OCI-LY7 (cell line): ENCODE measurements around the gene STARD7. TPM values are rescaled to one million over a fixed set of nuclear protein-coding genes. Genes with fewer than 3 reads are reported as not detected.
A peak's percentile ranks its signal among the peaks of the same experiment; 100 is the strongest.

Experiments
- BruUV-seq: library from RNA; stranded (reverse); fragments of 400-500 nt; replicated peaks from 2 replicates; lab custom pipeline; 2021; lab: Mats Ljungman, UMichigan
- CTCF ChIA-PET: fragments of 300-600 bp; sonication (Branson Sonifier 250); formaldehyde crosslinking; loops from one replicate; lab custom pipeline; 2022; ENCODE audit warnings: antibody characterized with exemption; ENCODE audit not compliant: unreplicated experiment; lab: Charles Lee
- POLR2A ChIA-PET: fragments of 300-600 bp; sonication (Branson Sonifier 250); formaldehyde crosslinking; loops from one replicate; lab custom pipeline; 2022; ENCODE audit warnings: antibody characterized with exemption; lab: Charles Lee
- DNase-seq: peaks from one replicate; pipeline ENCODE4 v3.0.0-alpha.2; 2015; ENCODE audit warnings: low spot score
- H2AFZ ChIP-seq: fragments of 200-600 bp; sonication (generic), shearing (Covaris generic); 2 replicates; pipeline ENCODE4 v1.6.1; 2014; ENCODE audit warnings: mild to moderate bottlenecking, antibody characterized with exemption, low read length, moderate library complexity
- H3K27ac ChIP-seq: fragments of 200-600 bp; sonication (generic); 2 replicates; pipeline ENCODE4 v1.5.1; 2014; ENCODE audit warnings: mixed run types, low read depth, mild to moderate bottlenecking, moderate library complexity, low read length, inconsistent platforms; ENCODE audit not compliant: poor library complexity, severe bottlenecking
- H3K36me3 ChIP-seq: fragments of 200-600 bp; sonication (generic); 2 replicates; pipeline ENCODE4 v1.6.1; 2014; ENCODE audit warnings: mild to moderate bottlenecking, antibody characterized with exemption, low read length, moderate library complexity, mixed read lengths; ENCODE audit not compliant: insufficient read depth
- H3K4me1 ChIP-seq: fragments of 200-600 bp; sonication (generic); 2 replicates; pipeline ENCODE4 v1.5.1; 2014; ENCODE audit warnings: mild to moderate bottlenecking, low read length; ENCODE audit not compliant: insufficient read depth, poor library complexity, severe bottlenecking
- H3K4me2 ChIP-seq: fragments of 200-600 bp; sonication (generic); 2 replicates; pipeline ENCODE4 v1.6.1; 2014; ENCODE audit warnings: mild to moderate bottlenecking, low read length
- H3K4me3 ChIP-seq: fragments of 200-600 bp; sonication (generic); 2 replicates; pipeline ENCODE4 v1.5.1; 2014; ENCODE audit warnings: mild to moderate bottlenecking, low read depth, low read length; ENCODE audit not compliant: poor library complexity, severe bottlenecking
- H3K79me2 ChIP-seq: fragments of 200-600 bp; sonication (generic); 2 replicates; pipeline ENCODE4 v1.6.1; 2016; ENCODE audit warnings: low read depth, mild to moderate bottlenecking, low read length, moderate library complexity, mixed read lengths; ENCODE audit not compliant: insufficient read depth
- H3K9me2 ChIP-seq: fragments of 200-600 bp; sonication (generic); 2 replicates; pipeline ENCODE4 v1.6.1; 2016; ENCODE audit warnings: mild to moderate bottlenecking, low read length, mixed read lengths; ENCODE audit not compliant: insufficient read depth
- H3K9me3 ChIP-seq: fragments of 200-600 bp; sonication (generic); 2 replicates; pipeline ENCODE4 v1.6.1; 2014; ENCODE audit warnings: mild to moderate bottlenecking, mixed run types, low read length, mixed read lengths
- H4K20me1 ChIP-seq: fragments of 200-600 bp; sonication (generic); 2 replicates; pipeline ENCODE4 v1.6.1; 2014; ENCODE audit warnings: mild to moderate bottlenecking, antibody characterized with exemption, low read length, moderate library complexity, mixed read lengths; ENCODE audit not compliant: insufficient read depth
- CTCF ChIP-seq: fragments of 200-600 bp; sonication (generic); conservative IDR thresholded peaks from 2 replicates; pipeline ENCODE4 v1.5.1; 2014; ENCODE audit warnings: mild to moderate bottlenecking, antibody characterized with exemption, low read length, moderate library complexity, mixed read lengths
- EZH2phosphoT487 ChIP-seq: fragments of 200-600 bp; sonication (generic); IDR thresholded peaks from 2 replicates; pipeline ENCODE4 v1.6.1; 2018; ENCODE audit warnings: low read depth, borderline replicate concordance, mild to moderate bottlenecking, mixed run types, antibody characterized with exemption, low read length, moderate library complexity, mixed read lengths
- intact Hi-C: fragments of 100-400 bp; cut with micrococcal nuclease; formaldehyde crosslinking; loops from one replicate; pipeline ENCODE4 v1.10.0; 2022; ENCODE audit not compliant: unreplicated experiment
- total RNA-seq, 2 experiments: library from RNA; depleted of rRNA in 1 of 2; stranded (reverse); fragments of >200 nt in 1 of 2; shearing (Covaris generic) in 1 of 2; gene quantifications; 2 replicates each; pipeline ENCODE4 v1.2.3, GENCODE V29; 2014 to 2022

The STARD7 gene
- total RNA-seq, 2 experiments from 2014 or later: 206 to 239 TPM

- BruUV-seq: no TSS peak
- Histone ChIP-seq H3K36me3 (peaks cover 3% of the 10 kb centered on the region), H3K27ac (peak overlapping the region; percentile 89), H2AFZ (no peak overlapping the region), H3K4me2 (peak overlapping the region; percentile 86), H3K4me1 (peaks cover 51% of the 10 kb centered on the region), H3K79me2 (no peaks in the 10 kb centered on the region), H4K20me1 (no peaks in the 10 kb centered on the region), H3K9me3 (no peaks in the 10 kb centered on the region), H3K4me3 (peak overlapping the region; percentile 58), H3K9me2 (no peaks in the 10 kb centered on the region)
- no peak for DNase-seq
- CTCF ChIA-PET: interaction anchor here (0.9 to 1.5 kb wide), 4 partner anchors 9 to 66 kb away, joined by 3 to 4 read pairs (median 3); no protein-coding TSS in a partner anchor
- POLR2A ChIA-PET: interaction anchor here (1.1 to 5.2 kb wide), 10 partner anchors 7 to 93 kb away, joined by 3 to 25 read pairs (median 5); partner anchors contain the start of gene STARD7
- intact Hi-C loops: loop anchor here (1.0 to 5.0 kb wide), 3 partner anchors 25 to 98 kb away; partner anchors contain the start of gene TMEM127
- TF ChIP-seq EZH2phosphoT487: no peak
- no peak for TF ChIP-seq CTCF
Measured at GRCh38 chr2:96240341-96241038, 31.9 kb upstream of the STARD7 start.

- Histone ChIP-seq H3K9me2 (no peaks in the 10 kb centered on the region), H2AFZ (no peak overlapping the region), H3K27ac (no peak overlapping the region), H3K36me3 (peaks cover 2% of the 10 kb centered on the region), H4K20me1 (no peaks in the 10 kb centered on the region), H3K79me2 (no peaks in the 10 kb centered on the region), H3K9me3 (no peaks in the 10 kb centered on the region), H3K4me1 (peaks cover 50% of the 10 kb centered on the region), H3K4me2 (no peak overlapping the region), H3K4me3 (no peak overlapping the region)
- intact Hi-C loops: loop anchor here (5.0 kb wide), 1 partner anchor 98 kb away; no protein-coding TSS in a partner anchor
- ChIA-PET POLR2A (interaction anchor here (0.9 to 5.2 kb wide), 5 partner anchors 12 to 35 kb away, joined by 3 to 22 read pairs (median 4); partner anchors contain the start of gene STARD7), CTCF (interaction anchor here (1.1 kb wide), 1 partner anchor 9 kb away, joined by 3 read pairs; no protein-coding TSS in a partner anchor)
- BruUV-seq: no TSS peak
- no peak for TF ChIP-seq EZH2phosphoT487
- TF ChIP-seq CTCF: no peak
- DNase-seq: no peak
Measured at GRCh38 chr2:96239745-96240264, 31.2 kb upstream of the STARD7 start.
